HG02610 (cell line): ENCODE results near the gene EMD.

ENCODE experiments used
- ATAC-seq: cut with Tn5 transposase; IDR thresholded peaks from one replicate; pipeline ENCODE4 v1.9.1; 2021; ENCODE audit warnings: mild to moderate bottlenecking, moderate library complexity; ENCODE audit not compliant: unreplicated experiment

EMD gene

DNA sequence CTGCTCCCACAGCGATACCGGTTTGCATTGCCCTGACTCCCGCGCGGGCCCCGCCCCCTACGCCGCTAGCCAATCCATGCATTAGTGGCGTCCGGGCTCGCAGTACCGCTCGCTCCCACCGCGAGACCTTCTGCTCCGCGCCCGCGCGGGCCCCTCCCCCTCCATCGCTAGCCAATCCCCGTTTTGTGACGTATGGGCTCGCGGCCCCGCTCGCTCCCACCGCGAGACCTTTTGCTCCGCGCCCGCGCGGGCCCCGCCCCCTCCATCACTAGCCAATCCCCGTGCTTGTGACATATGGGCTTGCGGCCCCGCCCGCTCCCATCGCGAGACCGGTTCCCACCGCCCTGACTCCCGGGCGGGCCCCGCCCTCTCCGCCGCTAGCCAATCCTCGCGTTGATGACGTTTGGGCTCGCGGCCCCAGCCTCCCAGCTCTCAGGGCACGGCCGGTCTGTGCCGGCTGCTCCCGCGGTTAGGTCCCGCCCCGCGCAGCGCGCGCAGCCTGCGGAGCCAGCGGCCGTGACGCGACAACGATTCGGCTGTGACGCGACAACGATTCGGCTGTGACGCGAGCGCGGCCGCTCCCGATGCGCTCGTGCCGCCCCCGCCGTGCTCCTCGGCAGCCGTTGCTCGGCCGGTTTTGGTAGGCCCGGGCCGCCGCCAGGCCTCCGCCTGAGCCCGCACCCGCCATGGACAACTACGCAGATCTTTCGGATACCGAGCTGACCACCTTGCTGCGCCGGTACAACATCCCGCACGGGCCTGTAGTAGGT lies at the start of gene EMD:
EMD (plus strand) TSS at position 497 of the 770 bp plus-strand sequence; CDS start at position 687, 190 bp downstream.
- peak; percentile 89 for ATAC-seq

DNA sequence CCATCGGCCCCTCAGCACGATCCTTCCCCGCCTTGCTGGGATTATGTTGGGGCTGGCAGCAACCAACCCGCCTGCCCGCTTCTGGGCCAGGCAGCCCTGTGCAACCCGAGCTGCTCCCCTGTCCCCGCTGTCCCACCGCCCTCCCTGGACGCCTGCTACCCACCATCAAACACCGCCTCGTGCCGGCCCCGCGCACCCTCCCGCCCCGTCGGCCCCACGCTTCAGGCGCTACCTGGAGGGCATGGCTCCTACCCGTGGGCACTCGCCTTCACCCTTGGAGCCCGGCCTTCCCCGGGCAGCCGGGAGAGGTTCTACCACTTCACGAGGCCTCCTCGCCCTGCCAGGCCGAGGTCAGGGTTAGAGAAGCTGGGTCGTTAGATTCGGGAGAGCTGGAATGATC lies 46.5 kb upstream of the EMD start:
- ATAC-seq = no peak

DNA sequence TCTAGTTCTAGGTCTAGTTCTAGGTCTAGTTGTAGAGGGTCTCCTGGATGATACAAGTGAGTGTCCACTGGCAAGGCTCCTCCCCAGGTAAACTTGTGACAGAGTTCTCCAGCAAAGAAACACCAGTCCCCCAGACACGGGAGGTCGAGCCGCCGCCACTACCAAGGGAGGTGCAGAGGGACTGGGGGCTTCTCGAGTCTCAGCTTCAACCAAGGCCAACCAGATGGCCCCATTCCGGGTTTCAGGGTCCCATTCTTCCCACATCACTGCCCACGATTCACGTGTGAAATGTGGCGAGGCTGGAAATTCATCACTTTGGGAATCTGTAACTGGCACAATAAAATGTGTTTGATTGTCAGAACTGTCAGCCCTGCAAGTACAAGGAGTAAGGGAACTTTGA lies 46.0 kb upstream of the EMD start:
- no peak for ATAC-seq

DNA sequence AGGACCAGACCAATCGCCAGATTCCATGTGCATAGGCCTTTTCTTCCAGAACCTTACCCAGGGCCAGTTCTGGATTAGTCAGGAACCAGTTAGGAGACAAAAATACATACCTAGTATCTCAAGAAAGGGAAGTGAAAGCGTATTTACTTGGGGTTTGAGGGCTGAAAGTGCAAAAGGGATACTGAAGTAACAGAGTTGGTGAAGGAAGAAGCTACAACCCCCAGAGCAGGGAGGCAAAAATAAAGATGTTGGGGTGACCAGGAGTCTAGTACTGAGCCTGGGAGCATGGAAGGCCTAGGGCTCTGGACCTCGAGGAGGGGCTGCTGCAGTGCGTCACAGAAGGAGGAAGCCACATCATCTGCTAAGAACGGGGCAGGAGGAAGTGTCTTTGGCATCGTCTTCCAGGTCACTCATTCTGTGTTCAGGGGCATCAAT lies 45.2 kb upstream of the EMD start:
- ATAC-seq = no peak

DNA sequence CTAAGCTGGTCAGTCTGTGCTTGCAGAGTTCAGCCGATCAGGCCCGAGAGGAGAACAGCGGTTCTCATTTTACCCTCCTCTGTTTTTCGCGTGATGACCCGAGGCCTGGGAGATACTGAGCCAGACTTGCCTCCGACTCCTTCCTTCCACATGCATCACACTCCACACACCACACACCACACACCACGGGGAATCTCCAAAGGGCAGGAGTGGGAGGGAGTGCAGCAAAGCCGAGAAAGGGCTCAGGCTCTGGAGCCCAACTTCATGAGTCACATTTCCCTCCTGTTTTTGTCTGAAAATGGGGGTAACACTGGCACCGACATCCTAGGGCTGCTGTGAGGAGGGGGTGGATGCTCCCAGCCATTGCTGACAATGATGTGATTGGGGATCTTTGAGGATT lies 44.6 kb upstream of the EMD start:
- no peak for ATAC-seq

DNA sequence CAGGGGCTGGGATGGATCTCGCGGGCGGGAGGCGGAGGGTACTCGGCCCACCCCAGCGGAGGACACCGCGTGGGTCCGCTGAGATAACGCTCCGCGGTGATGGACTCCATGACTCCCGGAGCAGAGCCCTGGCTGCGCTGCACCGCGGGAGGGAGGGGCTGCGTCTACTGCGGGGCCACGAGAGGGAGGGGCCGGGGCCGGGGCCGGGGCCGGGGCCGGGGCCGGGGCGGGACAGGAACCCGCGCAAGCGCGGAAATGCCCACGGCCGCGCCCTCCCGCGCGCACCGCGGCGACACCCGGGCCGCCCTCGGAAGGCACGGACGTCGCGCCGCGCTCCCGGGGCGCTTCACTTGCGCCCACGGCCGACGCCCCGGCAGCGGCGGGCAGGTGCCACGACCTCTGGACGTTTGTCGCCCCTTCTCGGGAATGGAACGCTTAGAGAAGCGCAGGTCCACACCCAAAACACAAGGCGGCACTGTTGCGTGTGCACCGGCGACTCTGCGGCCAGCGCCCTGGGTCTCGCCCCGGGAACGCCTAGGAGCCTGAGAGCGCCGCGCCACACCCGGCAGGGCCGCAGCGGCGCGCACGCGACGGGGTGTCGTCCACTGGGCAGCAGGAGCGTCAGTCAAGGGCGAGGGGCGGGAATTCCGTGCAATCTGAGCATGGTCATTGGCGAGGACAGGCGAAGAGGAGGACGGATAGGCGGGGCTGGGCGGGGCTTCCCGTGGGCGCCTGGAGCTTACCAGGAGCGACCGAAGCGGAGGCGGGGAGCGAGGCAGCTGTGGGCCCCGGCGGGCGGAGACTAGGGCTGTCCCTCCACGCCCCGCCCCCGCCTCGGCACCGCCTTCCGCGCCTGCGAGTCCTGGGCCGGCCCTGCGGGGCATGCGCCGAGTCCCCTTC lies 37.4 kb upstream of the EMD start:
- peak; percentile 79 for ATAC-seq

DNA sequence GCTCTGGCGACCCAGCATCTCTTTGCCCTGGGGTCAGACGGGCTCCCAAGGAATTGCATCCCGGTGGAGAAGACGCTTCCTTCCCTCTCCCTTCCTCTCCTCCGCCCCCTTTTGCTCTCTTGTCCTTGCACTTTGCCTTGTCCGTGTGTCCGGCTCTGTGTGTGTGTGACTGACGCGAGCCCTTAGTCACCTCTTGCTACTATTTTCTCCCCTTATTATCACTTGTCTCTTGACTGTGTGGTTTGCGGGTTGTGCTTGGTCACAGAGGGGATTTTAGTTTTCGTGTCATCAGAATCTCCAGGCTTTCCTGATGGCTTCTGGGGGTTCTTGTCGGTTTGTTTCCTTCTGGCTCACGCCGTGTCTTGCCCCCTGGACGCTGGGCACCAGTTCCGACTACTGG lies 36.0 kb upstream of the EMD start:
- peak; percentile 25 for ATAC-seq

DNA sequence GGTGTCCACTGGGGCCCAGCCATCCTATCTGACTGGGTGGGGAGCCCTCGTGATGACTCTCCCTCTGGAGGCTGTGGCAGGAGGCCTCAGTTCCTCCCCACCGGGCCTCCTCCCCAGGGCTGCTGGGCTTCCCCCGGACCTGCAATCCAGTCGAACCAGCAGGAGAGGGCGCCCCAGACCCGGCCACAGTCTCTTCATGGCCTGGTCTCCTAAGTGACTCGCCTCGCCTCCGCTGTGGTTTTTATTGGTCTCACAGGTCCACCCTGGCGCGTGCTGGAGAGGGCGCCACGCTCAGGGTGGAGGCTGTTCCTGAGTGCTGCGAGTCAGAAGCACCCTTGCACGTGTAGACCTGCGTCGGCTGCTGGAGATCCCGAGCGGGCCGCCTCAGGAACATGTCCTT lies 35.5 kb upstream of the EMD start:
- ATAC-seq = peak; percentile 31

DNA sequence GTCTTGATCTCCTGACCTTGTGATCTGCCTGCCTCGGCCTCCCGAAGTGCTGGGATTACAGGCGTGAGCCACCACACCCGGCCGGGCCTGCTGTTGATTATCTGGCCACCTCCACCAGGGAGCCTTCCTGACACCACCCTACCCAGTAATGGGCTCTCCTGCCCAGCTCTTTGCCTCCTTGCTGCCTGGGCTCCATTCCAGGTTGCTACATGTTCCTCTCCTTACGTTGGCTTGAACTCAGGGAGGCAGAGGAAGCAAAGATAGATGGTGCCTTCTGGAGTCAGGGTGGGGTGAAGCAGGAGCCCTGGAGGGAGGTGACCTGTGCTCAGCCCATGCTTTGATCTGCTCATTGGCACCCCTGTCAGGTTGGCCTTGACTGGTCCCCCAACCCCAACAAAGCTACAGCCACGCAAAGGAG lies 31.0 kb upstream of the EMD start:
- no peak for ATAC-seq

DNA sequence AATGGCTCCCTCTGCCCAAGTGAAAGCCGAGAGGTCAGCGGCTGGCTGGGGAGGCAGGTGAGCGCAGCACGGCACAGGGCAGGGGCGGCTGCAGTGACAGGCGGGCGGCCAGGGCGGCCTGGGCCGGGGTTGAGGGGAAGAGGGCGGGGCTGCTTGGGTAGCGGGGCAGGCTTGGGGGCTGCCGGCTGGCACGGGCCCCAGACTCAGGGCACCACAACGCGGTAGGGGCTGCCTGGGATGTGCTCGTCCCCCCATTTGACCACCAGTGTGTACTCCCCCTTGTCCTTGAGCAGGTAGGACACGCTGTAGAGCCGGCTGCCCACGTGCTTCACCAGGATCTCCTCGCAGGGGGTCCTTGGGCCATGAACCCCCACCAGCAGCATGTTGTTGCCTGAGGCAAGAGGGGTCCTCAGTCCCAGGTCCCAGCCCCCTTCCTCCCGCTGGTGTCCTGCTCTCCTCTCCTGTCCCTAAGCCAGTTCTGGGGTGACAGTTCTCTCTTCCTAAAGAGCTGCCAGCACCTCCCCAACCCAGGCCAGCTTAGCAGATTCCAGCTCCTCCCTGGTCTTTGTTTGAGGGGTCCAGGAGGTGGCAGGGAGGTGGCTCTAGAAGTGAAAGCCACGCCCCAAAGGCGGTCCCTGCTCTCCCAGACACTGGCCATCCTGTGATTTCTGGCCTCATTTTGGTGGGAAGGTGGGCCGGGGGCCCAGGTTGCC lies 30.3 kb upstream of the EMD start:
- ATAC-seq = no peak

DNA sequence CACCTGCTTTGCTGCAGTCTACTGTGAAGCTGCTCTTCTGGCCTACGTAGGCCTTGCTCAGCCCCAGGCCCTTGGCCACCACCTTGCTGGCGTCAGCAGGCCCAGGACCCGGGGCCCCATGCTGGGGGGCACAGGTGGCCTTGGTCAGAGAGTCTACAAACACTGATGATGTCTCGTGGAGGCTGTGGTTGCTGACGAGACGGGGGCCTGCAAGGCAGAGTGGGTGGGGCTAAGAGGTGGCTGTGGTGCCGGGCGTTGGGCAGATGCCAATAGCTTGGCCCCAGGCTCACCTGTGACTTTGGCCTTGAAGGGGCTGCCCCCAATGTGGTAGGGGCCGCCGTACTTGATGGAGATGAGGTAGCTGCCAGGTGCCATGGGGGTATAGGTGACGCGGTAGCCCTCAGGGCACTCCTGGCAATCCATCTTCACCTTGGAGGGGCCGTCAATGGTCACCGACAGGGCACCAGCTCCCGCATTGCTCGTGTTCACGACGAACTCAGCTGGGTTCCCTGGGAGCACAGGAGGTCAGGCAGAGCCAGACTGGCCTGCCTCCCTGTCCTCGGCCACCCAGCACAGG lies 29.6 kb upstream of the EMD start:
- ATAC-seq = no peak

DNA sequence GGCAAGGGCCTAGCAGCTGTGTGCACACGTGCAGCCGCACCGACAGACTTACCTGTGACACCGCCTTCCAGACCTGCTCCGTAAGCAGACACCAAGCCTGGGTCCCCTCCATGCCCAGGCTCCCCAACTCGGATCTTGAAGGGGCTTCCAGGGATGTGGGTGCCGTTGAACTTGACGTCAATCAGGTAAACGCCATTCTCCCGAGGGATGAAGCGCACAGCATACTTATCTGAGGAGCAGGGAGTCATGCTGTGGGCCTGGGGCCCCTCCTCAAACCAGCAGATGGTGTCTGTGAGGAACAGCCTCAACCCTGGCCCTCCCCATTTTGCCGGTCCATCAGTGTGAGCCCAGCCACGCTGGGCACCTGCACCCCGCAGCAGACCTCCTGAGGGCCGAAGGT lies 29.1 kb upstream of the EMD start:
- ATAC-seq = no peak

DNA sequence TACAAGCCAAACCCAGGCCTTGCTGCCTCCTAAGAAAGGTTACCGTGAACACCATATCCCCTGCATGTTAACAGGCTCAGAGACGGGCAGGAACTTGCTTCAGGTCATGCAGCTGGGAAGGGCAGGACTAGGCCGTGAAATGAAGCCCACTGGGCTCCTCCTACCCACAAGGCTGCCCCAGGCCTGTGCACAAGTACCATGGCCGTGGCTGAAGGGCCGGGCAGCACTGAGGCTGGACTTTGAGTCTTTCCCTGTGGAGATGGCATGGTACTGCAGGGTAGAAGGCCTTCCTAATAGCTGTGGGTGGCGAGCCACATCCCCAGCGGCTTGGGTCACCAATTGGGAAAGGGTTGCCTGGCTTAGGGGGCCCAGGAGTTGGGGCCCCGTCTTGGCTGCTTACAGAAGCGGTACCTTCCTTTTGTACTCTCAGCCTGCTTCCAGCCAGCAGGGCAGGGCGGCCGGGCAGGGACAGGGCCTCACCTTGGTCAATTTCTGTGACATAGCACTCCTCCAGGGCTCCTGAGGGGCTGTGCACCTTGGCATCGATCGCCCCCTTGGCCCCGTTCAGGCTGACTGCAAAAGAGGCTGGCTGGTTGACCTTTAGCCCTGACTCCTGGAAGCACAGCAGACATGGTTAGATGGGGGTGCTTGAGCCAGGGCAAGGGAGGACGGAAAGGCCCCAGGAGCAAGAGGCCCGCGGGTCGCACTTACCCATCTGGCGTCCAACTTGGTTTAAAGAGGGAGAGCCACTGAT lies 28.5 kb upstream of the EMD start:
- ATAC-seq = no peak

DNA sequence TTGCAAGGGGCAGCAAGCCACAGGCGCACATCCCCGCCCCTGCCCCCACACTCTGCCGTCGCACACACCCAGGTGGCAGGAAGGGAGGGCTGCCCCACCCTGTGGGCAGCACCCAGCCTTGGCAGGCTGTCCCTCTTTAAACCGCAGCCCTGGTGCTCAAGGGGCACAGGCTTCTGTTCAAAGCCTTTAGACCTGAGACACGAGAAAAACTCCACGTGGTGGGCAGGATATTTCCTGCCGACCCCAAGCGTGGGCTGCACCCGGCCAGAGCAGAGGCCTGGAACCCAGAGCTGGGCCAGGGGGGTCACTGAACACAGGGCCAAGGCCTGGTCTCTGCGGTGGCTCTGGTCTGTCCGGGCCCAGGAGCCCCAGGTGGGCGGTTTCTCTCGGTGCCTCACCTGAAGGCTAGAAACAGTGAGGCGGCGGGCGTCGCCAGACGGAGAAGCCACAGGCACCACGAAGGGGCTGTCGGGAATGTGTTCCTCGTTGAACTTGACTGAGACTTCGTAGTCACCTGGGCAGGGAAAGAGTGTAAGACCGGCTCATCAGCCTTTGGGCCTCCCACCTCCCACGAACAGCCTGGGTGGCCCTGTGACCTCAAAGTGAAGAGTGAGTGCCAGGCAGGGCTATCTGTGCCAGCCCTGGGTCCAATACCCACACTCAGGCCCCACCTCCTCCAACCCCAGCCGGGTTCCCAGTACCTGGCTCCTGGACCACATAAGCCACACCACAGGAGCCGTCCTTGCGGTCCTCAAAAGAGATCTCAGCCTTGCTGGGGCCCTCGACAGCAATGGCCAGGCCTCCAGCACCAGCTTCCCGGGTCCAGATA lies 27.7 kb upstream of the EMD start:
- no peak for ATAC-seq

DNA sequence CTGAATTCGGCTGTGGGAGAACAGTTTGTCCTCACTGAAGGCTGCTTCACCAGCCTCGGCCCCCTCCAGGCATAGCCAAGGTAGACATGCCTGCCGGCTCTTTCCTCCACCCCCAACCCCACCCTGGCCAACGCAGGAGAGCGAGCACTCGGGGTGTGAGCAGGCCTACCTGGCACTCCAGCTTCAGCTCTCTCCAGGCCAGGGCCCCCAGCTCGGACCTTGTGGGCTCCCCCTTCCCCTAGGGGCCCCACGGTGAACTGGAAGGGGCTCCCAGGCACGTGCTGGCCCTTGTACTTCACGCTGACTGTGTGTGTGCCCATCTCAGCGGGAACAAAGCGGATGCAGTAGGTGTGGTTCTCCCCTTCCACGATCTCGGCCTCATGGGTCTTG lies 27.1 kb upstream of the EMD start:
- no peak for ATAC-seq

DNA sequence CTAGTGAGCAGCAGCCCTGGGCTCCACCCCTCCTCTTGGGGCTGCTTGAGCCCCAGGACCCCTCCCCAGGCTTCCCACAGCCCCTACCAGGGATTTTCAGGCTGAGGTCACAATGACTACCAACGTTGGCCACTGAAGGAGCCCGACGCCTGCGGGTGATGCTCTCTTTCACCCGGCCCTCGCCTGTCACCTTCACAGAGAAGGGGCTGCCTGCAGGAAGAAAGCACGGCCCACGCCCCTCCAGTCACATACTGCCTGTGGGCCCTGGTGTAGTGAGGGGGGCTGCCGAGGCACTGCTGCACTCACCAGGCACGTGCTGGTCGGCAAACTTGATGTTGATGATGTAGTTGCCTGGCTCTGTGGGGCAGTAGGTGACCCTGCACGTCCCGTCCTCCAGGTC lies 26.6 kb upstream of the EMD start:
- no peak for ATAC-seq

DNA sequence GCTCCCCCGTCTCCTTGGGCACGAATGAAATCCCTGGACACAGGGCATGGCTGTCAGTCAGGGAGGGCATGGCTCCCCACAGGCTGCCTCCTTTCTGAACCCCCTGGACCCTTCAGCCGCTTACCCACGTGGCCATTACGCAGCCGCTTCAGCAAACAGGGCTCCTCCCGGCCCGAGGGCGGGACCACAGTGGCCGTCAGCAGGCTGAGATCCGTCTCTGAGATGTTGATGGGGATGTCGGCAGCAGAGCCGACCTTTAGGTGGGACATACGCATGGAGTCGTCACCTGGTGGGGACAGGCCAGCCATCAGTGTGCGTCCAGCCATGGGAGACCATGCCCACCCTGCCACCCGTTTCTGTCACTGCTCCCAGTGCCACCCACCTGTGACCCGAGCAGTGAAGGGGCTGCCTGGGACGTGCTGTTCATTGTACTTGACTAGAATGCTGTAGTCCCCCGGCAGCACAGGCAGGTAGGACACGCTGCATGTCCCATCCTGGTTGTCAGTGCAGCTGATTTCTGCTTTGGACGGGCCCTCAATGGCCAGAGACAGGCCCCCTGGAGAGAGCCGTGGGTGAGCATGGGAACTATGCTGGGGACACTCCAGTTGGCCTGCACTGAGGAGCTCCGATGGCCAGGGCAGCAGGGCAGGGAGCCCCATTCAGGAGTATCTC lies 25.8 kb upstream of the EMD start:
- no peak for ATAC-seq

DNA sequence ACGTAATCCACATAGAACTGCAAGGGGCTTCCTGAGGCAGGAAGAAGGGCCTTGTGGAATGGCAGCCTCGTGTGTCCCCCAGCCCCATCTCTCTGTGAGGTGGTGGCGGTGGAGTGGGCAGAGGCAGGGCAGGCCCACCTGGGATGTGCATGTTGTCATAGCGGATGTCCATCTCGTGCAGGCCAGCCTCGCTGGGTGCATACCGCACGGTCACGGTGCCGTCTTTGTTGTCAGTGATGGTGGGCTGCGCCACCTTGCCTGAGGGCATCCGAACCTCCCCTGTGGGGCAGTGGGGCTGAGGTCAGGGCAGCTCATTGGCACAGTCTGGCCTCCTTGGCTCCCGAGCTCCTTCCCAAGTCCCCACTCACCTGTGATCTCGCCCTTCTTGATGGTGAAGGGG lies 25.1 kb upstream of the EMD start:
- ATAC-seq = no peak

DNA sequence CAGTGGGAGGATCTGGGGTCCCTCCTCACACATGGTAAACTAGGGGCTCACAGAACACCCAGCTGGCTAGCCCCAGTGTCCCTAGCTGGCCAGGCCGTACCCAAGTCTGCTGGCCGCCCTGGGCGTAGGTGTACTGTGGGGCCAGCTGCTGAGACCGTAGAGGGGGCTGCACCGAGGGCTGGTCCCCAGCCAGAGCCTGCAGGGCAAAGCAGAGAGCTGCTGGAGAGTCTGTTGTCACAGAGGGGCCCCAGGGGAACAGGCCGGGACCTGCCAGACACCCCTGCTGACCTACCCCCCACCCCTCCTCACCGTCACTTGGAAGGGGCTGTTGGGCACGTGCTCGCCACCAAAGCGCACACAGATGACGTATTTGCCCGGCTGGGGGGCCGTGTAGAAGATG lies 24.6 kb upstream of the EMD start:
- no peak for ATAC-seq
